GM08714 (cell line): ENCODE data around the gene PHTF2.
"Not testable (repeated sequence)": the region's sequence is repeated elsewhere in the genome, so short reads cannot be mapped to it uniquely, and the experiment has no call there.

Experiments used
- H3K4me3 ChIP-seq: fragments of 200-500 bp; sonication (Bioruptor generic); 2 replicates; pipeline ENCODE4 v1.5.1; 2014; ENCODE audit warnings: mild to moderate bottlenecking, low read length, inconsistent platforms
- ZNF274 ChIP-seq: IDR thresholded peaks from 2 replicates; pipeline ENCODE4 v1.6.1; 2012; ENCODE audit warnings: mild to moderate bottlenecking, low read depth, low read length

Gene PHTF2

DNA sequence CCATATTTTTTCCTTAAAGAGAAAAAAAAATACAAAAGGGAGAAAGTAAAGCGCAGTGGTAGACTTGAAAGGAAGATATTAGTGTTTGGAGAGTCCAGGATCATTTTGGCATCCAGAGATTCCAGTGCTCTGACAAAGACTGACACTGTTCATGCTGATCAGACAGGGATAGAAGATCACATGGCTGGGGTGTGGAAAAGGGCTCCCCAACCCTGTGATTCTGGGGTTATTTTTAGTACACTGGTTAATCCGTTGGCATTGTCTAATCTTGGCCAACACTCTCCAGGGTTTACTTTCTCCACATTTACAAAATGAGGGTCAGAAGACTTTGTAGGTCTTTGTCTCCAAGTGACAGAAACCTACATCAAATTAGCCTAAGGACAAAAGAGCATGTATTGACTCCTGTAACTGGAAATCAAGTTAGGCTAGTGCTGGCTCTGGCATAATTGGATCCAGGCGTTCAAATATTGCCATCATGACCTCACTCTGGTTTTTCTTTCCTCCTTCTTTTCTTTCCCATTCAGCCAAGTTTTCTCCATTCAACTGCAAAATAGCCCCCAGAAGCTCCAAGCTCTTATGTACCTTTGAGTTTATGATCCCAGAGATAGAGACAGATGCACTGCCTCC lies 181.6 kb downstream of the PHTF2 start:
- TF ChIP-seq ZNF274: no peak
- no peak overlapping the region for H3K4me3 ChIP-seq

DNA sequence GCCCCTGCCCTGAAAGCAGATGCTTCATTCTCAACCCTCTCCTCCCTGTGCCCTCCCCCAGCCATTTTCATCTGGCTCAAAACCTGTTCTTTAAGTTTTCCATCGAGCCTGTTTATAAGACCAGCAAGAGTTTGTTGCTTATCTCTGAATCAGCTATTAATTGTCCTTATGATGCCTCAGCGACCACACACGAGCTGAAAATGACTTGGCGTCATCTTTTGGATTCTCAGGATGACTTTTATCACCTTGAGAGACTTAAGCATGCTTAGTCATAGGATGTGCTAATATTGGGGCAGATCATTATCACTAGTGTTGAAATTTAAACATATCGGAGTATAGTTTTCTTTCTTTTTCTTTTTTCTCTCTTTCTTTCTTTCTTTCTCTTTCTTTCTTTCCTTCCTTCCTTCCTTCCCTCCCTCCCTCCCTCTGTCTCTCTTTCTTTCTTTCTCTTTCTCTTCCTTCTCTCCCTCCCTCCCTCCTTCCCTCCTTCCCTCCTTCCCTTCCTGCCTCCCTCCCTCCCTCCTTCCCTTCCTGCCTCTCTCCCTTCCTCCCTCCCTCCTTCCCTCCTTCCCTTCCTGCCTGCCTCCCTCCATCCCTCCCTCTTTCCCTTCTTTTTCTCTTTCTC lies 184.5 kb downstream of the PHTF2 start:
- no peak for TF ChIP-seq ZNF274
- no peak overlapping the region for H3K4me3 ChIP-seq

DNA sequence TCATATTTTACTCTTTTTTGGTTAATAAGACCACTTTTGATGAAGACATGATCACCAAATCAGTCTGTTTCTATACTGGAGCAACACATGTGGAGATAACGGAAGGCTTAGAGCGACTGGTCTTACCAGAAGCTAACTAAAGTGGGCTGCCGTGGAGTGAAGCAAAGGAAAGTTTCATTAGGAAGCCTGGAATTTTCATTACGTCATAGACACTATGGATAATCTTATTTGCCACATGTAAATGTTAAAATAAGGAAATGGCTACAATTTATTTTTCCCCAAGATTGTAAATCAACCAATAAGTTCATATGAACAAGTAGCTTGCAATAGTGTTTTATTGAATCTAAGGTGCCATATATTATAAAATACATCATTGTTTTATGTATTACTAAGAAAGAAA lies 185.4 kb downstream of the PHTF2 start:
- no peak overlapping the region for H3K4me3 ChIP-seq
- TF ChIP-seq ZNF274: no peak

DNA sequence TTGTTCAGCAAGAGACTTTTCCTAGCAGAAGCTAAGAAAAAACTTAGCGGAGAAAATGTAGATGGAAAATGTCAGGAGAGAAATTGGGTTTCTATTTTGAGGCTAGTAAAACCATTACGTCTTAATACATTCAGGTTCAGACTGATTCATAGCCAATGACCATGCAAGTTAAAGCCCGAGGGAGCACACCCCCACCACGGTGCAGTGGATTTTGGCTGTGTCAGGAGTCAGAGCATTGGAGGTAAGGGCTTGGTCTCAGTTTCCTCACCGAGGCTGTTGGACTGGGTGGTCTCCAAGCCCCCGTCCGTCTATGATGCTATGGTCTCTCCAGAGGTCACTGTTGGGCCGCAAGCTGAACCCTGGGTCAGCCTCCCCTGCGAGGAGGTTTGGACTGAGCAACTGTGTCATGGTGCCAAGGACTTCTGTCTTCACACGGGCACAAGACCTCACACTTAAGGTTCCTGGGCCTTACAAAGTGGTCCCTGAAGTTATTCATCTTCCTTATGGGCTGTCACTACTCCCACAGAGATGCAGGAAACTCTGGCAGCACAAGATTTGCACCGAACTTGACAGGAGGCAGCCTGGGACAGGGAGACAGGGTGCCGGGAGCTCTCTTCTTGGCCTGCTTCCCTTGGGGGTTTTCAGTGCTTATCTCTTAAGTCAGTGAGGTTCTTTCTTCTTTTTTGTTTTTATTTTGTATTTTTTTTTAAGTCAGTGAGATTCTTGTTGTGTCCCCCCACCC lies 186.8 kb downstream of the PHTF2 start:
- TF ChIP-seq ZNF274: no peak

DNA sequence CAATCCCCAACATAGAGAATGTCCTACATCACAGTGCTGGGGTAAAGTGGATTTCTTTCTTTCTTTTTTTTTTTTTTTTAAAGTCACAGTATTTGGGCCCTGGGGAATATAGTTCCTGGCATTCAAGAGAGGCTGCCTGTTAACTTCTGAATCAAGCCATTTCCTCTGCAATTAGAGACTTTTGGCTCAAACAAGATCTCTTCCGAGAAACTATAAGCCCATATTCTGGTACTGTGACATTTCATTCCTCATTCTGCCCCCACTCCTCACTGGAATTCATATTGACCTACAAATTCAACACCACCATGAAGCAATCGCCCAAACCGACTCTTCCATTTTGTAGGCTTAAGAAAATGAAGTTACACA lies 187.4 kb downstream of the PHTF2 start:
- no peak for TF ChIP-seq ZNF274
- H3K4me3 ChIP-seq: no peak overlapping the region

More for the DNA sequence above, 186.8 kb downstream of the PHTF2 start:
- no peak overlapping the region for H3K4me3 ChIP-seq

DNA sequence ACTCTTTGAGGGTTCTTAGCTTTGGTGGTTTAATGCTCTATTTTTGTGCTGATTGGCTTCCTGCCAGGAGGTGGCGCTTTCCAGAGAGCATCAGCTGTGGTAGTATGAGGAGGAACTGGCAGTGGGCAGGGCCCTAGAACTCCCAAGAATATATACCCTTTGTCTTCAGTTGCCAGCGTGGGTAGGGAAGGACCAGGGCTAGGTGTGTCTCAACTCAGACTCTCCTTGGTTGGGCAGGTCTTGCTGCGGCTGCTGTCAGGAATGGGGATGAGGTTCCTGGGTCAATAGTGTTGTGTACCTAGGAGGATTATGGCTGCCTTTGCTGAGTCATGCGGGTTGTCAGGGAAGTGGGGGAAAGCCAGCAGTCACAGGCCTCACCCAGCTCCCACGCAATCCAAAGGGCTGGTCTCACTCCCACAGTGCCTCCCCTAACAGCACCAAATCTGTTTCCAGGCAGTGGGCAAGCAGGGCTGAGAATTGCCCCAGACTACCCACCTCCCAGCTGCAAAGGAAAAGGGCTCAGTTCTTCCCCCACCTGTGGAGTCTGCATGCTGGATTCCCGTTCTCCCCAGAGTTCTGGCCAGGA lies 191.5 kb downstream of the PHTF2 start:
- TF ChIP-seq ZNF274: no peak
- H3K4me3 ChIP-seq: no peak overlapping the region

DNA sequence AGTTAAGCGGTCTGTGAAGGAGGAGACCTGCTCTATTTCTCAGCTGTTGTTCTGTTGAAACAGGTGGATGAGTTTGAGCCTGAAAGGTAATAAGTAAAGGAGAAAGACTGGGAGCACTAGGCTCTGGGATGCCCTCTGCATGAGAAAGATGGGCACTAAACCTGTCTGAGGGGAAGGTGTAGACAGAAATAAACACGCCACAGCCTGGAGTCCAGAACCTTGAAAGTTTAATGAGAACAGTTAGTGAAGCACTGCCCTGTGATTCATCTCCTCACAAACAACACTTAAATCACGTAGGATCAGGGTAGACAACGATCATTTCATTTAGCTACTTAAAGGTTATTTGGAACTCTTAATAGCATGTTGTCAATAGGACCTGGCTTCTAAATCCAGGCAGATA lies 193.1 kb downstream of the PHTF2 start:
- TF ChIP-seq ZNF274: no peak
- no peak overlapping the region for H3K4me3 ChIP-seq

DNA sequence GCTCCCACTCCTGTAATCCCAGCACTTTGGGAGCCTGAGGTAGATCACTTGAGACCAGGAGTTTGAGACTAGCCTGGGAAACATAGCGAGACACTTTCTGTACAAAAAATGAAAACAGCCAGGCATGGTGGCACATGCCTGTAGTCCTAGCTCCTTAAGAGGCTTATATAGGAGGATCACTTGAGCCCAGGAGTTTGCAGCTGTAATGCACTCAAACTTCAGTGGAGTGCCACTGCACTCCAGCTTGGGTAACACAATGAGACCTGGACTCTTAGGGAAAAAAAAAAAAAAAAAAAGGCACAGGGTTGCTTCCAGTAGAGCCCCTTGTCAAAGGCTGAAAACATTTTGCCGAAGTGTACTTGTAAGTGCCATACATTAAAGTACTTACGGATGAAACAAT lies 195.3 kb downstream of the PHTF2 start:
- no peak for TF ChIP-seq ZNF274
- no peak overlapping the region for H3K4me3 ChIP-seq

DNA sequence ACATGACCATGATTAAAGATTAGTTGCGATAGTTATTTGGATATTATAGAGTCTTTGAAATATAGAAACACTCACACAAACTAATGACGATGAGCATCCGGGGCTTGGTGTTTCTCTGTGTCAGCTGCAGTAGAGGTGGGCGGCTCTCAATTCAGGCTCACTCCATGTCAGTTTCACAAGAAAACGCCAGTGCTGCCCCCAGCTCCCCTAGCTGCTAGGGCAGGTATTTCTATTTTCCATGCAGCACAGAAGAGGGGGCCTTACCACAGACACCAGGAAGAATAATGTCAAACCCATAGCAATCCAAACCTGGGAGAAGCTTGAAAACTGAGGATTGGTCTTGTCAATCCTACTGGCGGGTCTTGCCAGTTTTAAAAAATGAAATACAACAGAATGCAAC lies 197.1 kb downstream of the PHTF2 start:
- H3K4me3 ChIP-seq: no peak overlapping the region
- TF ChIP-seq ZNF274: no peak

DNA sequence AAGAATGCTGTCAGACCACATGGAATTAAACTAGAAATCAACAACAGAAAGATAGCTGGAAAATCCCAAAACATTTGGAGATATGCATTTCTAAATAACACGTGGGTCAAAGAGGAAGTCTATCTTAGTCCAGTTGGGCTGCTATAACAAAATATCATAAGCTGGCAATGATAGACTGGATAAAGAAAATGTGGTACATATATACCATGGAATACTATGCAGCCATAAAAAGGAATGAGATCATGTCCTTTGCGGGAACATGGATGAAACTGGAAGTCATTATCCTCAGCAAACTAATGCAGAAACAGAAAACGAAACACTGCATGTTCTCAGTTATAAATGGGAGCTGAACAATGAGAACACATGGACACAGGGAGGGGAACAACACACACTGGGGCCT lies 200.6 kb downstream of the PHTF2 start:
- H3K4me3 ChIP-seq: not testable (repeated sequence)

DNA sequence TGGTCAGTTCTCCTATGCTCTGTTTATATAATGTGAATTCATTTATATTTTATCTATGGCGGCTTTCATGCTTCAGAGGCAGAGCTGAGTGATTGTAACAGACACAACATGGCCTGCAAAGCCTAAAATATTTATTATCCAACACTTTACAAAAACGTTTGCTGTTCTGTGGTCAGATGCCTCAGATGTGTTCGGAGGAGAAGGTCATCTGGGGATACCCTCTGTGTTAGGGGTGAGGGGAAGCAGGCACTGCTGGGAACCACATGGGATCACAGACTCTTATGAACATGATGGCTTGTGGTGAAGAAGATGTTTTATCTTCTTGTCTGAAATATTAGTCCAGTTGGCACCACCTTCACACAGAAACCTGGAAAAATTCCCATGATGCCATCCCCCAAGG lies 203.4 kb downstream of the PHTF2 start:
- TF ChIP-seq ZNF274: no peak

DNA sequence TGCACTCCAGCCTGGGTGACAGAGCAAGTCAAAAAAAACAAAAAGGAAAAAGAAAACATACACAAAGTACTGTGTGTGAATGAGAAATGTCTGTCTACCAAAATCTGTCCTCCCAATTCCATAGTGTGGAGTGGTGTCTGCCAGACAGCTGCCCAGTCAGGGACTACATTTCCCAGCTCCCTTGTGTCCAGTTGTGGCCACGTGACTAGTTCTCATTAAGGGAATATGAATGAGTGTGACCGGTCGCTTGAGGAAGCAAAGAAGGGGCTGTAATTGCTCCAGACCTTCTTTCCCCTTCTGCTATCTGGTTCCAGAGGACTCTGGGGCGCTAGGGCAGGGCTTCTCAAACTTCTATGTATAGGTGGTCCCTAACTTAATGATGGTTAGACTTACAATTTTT lies 204.1 kb downstream of the PHTF2 start:
- H3K4me3 ChIP-seq: no peak overlapping the region
- TF ChIP-seq ZNF274: no peak

More for the DNA sequence above, 203.4 kb downstream of the PHTF2 start:
- no peak overlapping the region for H3K4me3 ChIP-seq

DNA sequence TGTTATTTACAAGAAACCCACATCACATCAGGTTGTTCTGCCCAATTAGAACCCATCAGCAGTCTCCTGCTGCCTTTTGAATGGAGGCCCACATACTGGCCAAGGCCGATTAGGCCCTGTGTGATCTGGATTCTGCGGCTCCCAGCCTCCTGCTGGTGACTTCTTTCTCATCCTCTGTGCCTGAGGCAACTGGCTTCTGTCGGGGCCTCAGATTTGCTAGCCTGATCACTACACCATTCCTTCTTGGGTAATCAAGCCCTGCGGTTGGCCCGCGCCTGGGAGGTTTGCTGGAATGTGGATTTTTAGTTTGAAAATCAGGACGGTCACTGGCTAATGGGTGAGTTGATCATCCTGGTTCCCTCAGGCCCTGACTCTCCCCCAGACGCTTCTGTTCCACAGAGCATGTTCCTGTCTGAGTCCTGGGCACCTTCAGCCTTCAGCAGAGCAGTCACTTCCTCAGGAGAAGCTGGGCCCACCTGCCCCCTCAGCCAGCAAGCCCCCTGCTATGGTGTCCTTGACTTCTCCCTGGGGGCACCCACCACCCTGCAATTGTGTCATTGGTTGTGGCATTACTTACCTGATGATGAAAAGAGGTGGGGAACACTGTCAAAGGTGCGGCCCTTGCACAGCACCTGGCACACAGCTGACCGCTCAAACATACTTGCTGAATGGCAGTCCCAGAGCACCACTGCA lies 207.6 kb downstream of the PHTF2 start:
- no peak overlapping the region for H3K4me3 ChIP-seq
- TF ChIP-seq ZNF274: no peak
